GM18858 (cell line): ENCODE measurements around the gene NCF2.

Experiments used
- ATAC-seq: cut with Tn5 transposase; IDR thresholded peaks from one replicate; pipeline ENCODE4 v1.9.1; 2021; ENCODE audit not compliant: unreplicated experiment

The NCF2 gene

DNA sequence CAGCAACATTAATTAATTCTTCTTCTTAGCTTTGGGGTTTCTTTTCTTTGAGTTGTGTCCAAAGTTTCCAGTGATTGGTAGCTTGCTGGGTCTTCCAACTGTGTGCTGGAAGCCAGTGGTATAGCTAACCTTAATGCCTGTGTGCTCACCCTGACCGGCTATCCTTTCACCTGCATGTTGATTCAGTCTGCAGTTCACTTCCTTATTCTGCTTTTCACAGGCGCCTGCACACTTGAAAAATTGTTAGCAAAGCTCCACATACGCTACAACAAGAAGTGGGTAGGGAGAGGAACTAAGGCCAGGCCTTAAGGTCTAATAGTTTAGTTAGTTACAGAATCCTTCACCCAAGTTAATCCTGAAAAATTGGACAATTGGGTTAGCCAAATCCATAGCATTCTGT is 35.7 kb downstream of the NCF2 start:
- no peak for ATAC-seq

DNA sequence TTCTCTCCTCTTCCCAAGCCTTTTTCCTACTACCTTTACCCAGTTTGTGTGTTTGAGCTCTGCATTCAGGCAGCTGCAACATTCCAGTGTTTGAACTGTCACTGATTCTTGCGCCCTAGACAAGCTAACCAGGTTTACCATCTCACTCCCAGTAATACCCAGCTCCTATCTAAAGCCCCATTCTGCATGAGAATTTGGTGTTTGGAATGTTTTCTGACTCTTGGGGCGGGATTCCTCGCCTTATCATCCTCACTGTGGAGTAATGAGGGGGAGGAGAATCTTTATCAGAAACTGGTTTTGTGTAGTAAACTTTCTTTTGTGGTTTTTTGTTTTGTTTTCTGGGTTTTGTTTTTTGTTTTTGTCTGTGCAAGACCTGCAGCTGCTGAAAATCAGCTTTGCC is 36.5 kb downstream of the NCF2 start:
- ATAC-seq, result no peak

- ATAC-seq, result no peak
Measured at GRCh38 chr1:183553331-183553730, 36.9 kb downstream of the NCF2 start.

- no peak for ATAC-seq
Measured at GRCh38 chr1:183552891-183553290, 37.4 kb downstream of the NCF2 start.

DNA sequence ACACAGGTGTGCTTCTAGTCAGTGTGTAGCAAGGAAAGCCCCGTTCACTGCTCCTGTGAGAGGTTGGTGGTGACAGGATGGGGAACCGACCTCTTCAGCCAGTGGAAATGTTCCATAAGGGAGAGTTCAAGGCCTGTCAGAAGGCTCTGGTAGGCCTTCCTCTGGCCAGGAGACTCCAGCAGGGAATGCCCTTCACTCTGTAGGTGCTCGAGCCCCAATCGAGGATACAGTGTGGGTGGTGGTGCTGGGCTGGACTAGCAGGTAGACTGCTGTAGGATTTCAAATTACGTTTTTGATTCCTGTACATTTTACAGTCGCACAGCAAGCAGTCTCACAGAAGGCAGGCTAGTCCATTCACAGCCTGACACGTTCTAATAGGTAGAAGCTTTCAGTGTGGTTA is 37.8 kb downstream of the NCF2 start:
- ATAC-seq, result no peak

DNA sequence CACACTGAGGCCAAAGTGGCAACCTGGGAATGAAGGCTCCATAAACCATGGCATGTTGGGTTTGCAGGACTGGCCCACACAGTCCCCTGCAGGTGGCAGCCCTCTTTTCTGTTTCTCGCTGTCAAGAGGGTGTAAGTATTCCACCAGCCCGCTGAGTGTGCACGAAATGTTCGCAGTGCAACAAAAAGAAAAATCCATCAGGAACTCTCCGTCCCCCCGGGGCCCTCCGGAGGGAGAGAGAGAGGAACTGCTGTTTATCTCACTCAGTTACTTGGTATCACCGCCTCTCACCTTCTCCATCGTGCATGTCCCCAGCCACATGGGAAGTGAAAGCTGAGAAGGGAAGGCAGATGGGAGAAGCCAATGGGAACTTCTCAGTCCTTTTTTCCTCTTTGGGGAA is 38.3 kb downstream of the NCF2 start:
- ATAC-seq, result no peak

- ATAC-seq, result no peak
Measured at GRCh38 chr1:183550915-183551314, 39.3 kb downstream of the NCF2 start.

DNA sequence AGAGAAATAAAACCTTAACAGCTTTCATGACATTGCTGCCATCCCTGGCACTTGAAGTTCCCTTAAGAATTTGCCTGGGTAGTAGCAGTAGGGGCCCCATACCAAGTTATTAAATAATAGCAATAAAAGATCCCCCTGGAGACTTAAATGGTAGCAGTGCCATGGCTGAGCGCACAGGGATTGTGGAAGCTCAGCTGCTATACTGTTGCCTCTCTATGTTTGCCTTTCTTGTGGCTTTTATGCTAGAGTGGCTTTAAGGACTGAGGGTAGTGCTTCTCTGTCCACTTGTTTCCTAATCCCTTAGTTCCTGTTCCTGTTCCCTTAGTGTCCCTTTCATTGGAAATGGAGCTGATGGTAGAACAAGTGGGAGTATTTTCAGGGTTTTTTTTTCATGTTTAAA is 42.1 kb downstream of the NCF2 start:
- ATAC-seq, result no peak

- ATAC-seq, result no peak
Measured at GRCh38 chr1:183546427-183546826, 43.8 kb downstream of the NCF2 start.

GRCh38 chr1:183544598-183545297 is 45.5 kb downstream of the NCF2 start:
- no peak for ATAC-seq

DNA sequence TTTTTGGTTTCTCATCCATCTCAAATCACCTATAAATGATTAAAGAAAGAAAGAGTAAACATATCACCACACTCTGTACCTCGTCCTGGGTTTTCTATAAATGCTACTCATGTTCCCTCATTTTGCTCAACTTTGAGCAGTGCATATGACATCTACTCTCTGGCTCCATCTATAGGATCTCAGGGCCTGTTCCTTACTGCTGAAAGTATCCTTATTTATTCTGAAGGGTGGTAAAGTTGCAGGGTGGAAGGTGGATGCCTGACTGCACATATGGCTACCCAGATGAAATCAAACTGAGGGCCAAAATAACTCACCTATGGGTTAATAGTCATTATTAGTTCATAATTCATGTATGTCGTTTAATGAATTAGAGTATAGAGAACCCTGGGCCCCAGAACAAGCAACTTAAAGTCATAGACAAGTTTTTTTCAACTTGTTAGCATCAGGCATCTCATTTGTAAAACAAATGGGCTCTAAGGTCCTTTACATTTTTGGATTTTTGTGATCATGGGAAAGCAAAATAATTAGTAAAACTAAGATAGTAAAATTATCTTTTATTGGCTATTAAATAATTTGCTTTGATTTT is 46.5 kb downstream of the NCF2 start:
- ATAC-seq, result no peak

- no peak for ATAC-seq
Measured at GRCh38 chr1:183537405-183537804, 52.9 kb downstream of the NCF2 start.

DNA sequence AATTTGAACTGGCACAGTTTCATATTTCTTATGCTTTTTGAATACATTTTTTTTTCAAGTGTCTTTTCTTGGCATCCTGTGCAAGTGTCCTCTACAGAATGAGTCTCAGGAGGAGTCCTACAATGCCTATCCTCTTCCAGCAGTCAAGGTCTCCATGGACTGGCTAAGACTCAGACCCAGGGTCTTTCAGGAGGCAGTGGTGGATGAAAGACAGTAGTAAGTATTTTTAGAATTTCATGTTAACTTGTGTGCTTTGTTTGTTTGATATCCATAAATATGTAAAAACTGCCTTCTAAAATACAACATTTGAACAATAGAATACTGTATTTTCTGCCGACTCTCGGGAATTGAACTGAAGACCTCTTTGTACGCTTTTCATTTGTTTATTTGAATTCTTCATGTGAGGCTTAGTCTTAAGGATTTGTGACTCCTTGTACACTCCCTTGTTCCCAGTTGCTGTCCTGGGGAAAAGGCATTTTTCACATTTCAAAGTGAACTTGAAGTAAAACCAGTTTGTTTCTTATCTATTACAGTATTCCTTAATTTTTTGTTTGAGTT is 56.6 kb downstream of the NCF2 start:
- no peak for ATAC-seq

DNA sequence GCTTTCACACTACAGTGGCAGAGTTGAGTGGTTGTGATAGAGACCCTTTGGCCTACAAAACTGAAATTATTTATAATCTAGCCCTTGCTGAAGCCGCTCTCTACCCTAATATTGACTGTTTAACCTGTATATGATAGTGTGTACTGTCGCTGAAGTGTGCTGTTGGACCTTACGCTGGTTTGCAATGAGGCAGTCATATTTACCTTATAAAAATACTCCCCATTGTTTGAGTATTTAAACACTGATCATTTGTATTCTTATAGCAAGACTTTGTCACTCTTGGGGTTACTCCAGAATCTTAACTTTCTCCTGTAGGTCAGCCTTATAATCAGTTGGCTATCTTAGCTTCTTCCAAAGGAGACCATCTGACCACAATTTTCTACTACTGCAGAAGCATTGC is 61.7 kb downstream of the NCF2 start:
- ATAC-seq, result no peak

DNA sequence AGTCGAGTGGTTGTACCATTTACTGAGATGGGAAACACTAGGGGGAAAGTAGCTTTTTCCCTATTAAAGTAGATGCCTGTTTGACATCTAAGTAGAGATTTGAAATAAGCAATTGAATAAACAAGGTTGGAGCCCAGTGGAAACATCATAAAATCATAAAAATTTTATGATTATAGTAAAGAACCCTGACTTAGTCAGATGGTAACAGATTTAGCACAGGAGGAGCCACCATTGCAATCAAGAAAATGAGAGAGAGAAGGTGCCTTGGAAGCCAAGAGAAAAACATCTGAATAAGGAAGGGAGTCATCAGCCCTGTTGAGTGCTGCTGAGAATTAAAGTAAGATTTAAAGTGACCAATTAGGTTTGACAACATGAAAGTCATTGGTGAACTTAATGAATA is 68.2 kb downstream of the NCF2 start:
- no peak for ATAC-seq

GRCh38 chr1:183520379-183520778 is 69.9 kb downstream of the NCF2 start:
- ATAC-seq, result no peak

DNA sequence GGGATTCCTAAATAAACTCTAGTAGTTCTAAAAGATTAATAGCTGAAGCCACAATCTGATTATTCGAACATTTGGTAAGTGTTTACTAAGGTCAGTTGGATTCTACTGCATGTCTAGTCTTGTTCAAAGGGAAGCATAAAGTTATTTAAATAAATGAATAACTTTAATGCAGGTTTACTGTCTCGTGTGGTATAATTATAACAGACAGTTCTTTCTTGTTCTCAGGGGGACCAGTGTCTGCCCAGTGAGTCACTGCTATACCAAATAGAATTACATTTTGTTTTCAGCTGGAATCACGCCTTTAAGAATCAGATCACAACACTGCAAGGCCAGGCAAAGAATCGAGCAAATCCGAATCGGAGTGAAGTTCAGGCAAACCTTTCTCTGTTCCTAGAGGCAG is 72.9 kb downstream of the NCF2 start:
- no peak for ATAC-seq

- ATAC-seq, result no peak
Measured at GRCh38 chr1:183516725-183517124, 73.5 kb downstream of the NCF2 start.

DNA sequence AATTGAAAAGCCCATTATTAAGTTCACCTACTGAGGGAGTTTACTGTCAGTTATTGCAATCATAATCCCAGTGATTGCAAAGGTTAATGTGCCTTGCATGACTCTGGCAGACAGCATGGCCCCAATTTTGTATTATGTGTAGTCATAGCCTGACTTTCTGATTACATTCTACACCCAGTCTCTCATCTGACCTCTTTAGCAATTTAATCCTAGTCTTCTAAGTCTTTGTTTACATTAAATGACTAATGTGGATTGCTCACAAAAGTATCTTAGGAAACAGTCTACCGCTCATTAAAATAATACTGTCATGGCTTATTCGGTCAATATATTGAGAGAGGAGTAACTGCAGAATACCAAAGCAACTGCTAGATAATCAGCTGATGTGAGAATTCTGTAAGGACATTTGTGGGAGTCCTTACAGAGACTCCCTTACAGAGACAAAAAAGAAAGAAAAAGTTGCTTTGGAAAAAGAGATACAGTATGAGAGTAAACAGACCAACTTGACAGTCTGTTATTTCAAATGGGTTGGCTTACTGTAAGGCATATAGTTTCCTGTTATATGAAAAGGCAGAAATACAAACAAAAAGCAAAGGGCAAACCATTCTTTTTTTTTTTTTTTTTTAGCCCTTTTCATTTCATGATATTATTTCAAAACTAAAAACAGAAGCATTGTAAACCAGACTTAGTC is 75.1 kb downstream of the NCF2 start:
- ATAC-seq, result no peak

GRCh38 chr1:183514235-183514634 is 76.0 kb downstream of the NCF2 start:
- no peak for ATAC-seq

DNA sequence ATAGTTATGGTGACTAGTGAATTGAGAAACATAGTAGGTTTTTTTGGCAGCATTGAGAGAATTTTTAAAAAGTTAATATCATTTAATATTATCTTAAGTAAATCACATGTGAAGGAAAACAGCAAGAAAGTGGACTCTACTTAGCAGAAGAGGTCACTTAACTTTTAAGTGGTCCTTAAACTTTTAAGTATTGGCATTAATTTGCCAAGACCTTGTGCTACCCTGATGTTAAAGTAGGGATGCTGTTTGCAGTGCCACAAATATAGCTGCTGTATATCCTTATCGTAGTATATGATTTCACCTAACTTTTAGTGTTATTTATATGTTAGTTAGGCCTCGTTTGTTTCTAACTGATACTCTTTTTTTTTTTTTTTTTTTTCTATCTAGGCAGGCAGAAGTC is 77.8 kb downstream of the NCF2 start:
- ATAC-seq, result no peak

- ATAC-seq, result no peak
Measured at GRCh38 chr1:183508694-183509093, 81.6 kb downstream of the NCF2 start.
